22Rv1 (cell line): ENCODE data around the gene TBC1D16.

Experiments
- H3K27ac ChIP-seq: fragments of 450-650 bp; 2 replicates; pipeline ENCODE4 v1.5.1; 2017
- ZFX ChIP-seq: fragments of 450-650 bp; IDR thresholded peaks from 2 replicates; pipeline ENCODE4 v1.6.1; 2017; ENCODE audit warnings: antibody characterized with exemption, borderline replicate concordance
- TF ChIP-seq, protein P1 (sequence below): fragments of 450-650 bp; IDR thresholded peaks from 2 replicates; pipeline ENCODE4 v1.5.1; 2017; ENCODE audit warnings: mild to moderate bottlenecking

TBC1D16 gene

DNA sequence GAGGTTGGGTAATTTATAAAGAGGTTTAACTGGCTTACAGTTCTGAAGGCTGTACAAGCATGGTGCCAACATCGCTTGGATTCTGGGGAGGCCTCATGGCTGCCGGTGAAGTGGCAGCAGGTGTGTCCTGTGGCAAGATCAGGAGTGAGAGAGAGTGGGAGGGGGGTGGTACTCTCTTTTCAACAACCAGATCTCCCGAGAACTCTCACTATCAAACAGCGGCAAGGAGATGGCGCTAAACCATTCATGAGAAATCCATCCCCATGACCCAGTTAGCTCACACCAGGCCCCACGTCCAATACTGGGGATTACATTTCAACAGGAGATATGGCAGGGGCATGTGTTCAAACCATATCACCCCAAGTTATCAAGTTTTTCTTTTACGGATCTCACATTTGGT is 152.5 kb downstream of the TBC1D16 start:
- TF ChIP-seq ZFX, result no peak
- TF ChIP-seq, protein P1, sequence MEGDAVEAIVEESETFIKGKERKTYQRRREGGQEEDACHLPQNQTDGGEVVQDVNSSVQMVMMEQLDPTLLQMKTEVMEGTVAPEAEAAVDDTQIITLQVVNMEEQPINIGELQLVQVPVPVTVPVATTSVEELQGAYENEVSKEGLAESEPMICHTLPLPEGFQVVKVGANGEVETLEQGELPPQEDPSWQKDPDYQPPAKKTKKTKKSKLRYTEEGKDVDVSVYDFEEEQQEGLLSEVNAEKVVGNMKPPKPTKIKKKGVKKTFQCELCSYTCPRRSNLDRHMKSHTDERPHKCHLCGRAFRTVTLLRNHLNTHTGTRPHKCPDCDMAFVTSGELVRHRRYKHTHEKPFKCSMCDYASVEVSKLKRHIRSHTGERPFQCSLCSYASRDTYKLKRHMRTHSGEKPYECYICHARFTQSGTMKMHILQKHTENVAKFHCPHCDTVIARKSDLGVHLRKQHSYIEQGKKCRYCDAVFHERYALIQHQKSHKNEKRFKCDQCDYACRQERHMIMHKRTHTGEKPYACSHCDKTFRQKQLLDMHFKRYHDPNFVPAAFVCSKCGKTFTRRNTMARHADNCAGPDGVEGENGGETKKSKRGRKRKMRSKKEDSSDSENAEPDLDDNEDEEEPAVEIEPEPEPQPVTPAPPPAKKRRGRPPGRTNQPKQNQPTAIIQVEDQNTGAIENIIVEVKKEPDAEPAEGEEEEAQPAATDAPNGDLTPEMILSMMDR, result no peak
- H3K27ac ChIP-seq, result no peak overlapping the region
